Measurements from ENCODE around the gene APPBP2.

The APPBP2 gene

GRCh38 chr17:60393840-60394723 is 132.0 kb downstream of the APPBP2 start:
- Histone ChIP-seq H3K79me2 (ENCODE audit: insufficient read depth, low read depth) (0 out of 2 replicates have a peak, but pooled peaks cover 12% of the 10 kb centered on the region), H3K27me3 (ENCODE audit: insufficient read depth, low read depth) (no peaks in the 10 kb centered on the region), H3K36me3 (ENCODE audit: insufficient read depth) (no peaks in the 10 kb centered on the region), H3K4me1 (ENCODE audit: low read depth, poor library complexity, severe bottlenecking) (peaks cover 18% of the 10 kb centered on the region), H3K4me3 (IDR thresholded peaks at IDR 0.05; ENCODE audit: insufficient read depth, low read depth, low read length) (no peak overlapping the region), H4K20me1 (ENCODE audit: insufficient read depth) (no peaks in the 10 kb centered on the region), H2AFZ (ENCODE audit: low read depth) (no peak overlapping the region), H3K4me2 (no peak overlapping the region), H3K9ac (no peak overlapping the region), H3K27ac (no peak overlapping the region)
- TF ChIP-seq, protein P1, sequence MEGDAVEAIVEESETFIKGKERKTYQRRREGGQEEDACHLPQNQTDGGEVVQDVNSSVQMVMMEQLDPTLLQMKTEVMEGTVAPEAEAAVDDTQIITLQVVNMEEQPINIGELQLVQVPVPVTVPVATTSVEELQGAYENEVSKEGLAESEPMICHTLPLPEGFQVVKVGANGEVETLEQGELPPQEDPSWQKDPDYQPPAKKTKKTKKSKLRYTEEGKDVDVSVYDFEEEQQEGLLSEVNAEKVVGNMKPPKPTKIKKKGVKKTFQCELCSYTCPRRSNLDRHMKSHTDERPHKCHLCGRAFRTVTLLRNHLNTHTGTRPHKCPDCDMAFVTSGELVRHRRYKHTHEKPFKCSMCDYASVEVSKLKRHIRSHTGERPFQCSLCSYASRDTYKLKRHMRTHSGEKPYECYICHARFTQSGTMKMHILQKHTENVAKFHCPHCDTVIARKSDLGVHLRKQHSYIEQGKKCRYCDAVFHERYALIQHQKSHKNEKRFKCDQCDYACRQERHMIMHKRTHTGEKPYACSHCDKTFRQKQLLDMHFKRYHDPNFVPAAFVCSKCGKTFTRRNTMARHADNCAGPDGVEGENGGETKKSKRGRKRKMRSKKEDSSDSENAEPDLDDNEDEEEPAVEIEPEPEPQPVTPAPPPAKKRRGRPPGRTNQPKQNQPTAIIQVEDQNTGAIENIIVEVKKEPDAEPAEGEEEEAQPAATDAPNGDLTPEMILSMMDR (conservative IDR thresholded peaks at IDR 0.05; ENCODE audit: low read depth, low read length) = no peak

All from KMS-11 (cell line).